ENCODE results near the gene APOC4. TPM values are rescaled to one million over a fixed set of nuclear protein-coding genes. Genes with fewer than 3 reads are reported as not detected.

Gene APOC4
- total and polyA plus RNA-seq, 4 donors: 1.0 to 420 (median 275) TPM

DNA sequence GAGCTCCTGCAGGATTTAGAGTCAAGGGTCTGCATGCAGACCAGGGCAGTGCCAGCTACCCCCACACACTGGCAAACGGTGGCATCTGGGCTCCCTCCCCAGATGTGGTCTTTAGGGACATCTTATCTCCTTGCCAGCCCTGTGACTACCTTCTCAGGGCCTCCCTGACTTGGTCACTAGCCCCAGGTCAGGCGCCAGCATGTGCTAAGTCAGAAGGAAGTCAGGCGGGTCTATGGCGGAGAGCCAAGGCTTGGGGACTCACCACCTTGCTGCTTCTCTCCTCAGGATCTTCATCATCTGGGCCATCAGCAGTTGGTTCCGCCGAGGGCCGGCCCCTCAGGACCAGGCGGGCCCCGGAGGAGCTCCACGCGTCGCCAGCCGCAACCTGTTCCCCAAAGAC lies 30.8 kb downstream of the APOC4 start:
- H3K9ac ChIP-seq (ENCODE audit: low read depth in 1 of 2, low read length in 2 of 2): no peak overlapping the region
- no peak for DNase-seq (ENCODE audit: low spot score)
- no peak overlapping the region for H3K4me3 ChIP-seq (ENCODE audit: low read depth in 1 of 3, low read length in 3 of 3)
- H3K27ac ChIP-seq (ENCODE audit: low read depth in 1 of 2, low read length in 2 of 2): no peak overlapping the region
- H3K9me3 ChIP-seq (ENCODE audit: control insufficient read depth in 4 of 4, low read length in 3 of 4): no peaks in the 10 kb centered on the region
- peaks cover 10 to 56% (median 38%) of the 10 kb centered on the region in 4 donors for H3K36me3 ChIP-seq (ENCODE audit: control insufficient read depth in 4 of 4, insufficient read depth in 3 of 4, low read depth in 1 of 4, low read length in 3 of 4)
- TF ChIP-seq, protein P1, sequence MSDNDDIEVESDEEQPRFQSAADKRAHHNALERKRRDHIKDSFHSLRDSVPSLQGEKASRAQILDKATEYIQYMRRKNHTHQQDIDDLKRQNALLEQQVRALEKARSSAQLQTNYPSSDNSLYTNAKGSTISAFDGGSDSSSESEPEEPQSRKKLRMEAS (IDR thresholded peaks at IDR 0.05): no peak
- no peak for TF ChIP-seq NR2F2 (IDR thresholded peaks at IDR 0.05)
- TF ChIP-seq YY1 (IDR thresholded peaks at IDR 0.05): no peak
- no peak for TF ChIP-seq HNF4G (IDR thresholded peaks at IDR 0.05)
- no peak for TF ChIP-seq SP1 (IDR thresholded peaks at IDR 0.05)
- TF ChIP-seq GABPA (IDR thresholded peaks at IDR 0.05 in 1 of 2, conservative IDR thresholded peaks at IDR 0.05 in 1 of 2): no peak
- TF ChIP-seq, protein P2, sequence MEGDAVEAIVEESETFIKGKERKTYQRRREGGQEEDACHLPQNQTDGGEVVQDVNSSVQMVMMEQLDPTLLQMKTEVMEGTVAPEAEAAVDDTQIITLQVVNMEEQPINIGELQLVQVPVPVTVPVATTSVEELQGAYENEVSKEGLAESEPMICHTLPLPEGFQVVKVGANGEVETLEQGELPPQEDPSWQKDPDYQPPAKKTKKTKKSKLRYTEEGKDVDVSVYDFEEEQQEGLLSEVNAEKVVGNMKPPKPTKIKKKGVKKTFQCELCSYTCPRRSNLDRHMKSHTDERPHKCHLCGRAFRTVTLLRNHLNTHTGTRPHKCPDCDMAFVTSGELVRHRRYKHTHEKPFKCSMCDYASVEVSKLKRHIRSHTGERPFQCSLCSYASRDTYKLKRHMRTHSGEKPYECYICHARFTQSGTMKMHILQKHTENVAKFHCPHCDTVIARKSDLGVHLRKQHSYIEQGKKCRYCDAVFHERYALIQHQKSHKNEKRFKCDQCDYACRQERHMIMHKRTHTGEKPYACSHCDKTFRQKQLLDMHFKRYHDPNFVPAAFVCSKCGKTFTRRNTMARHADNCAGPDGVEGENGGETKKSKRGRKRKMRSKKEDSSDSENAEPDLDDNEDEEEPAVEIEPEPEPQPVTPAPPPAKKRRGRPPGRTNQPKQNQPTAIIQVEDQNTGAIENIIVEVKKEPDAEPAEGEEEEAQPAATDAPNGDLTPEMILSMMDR (IDR thresholded peaks at IDR 0.05; ENCODE audit: low read depth, low read length, missing input control): no peak
- TF ChIP-seq EGR1 (IDR thresholded peaks at IDR 0.05; ENCODE audit: low read depth in 2 of 2): no peak
- TF ChIP-seq HNF4A (conservative IDR thresholded peaks at IDR 0.05): no peak
- no peak for TF ChIP-seq JUND (IDR thresholded peaks at IDR 0.05)
- TF ChIP-seq RAD21 (IDR thresholded peaks at IDR 0.05): no peak
- TF ChIP-seq FOXA2 (IDR thresholded peaks at IDR 0.05): no peak
- TF ChIP-seq TAF1 (conservative IDR thresholded peaks at IDR 0.05): no peak
- TF ChIP-seq, protein P3, sequence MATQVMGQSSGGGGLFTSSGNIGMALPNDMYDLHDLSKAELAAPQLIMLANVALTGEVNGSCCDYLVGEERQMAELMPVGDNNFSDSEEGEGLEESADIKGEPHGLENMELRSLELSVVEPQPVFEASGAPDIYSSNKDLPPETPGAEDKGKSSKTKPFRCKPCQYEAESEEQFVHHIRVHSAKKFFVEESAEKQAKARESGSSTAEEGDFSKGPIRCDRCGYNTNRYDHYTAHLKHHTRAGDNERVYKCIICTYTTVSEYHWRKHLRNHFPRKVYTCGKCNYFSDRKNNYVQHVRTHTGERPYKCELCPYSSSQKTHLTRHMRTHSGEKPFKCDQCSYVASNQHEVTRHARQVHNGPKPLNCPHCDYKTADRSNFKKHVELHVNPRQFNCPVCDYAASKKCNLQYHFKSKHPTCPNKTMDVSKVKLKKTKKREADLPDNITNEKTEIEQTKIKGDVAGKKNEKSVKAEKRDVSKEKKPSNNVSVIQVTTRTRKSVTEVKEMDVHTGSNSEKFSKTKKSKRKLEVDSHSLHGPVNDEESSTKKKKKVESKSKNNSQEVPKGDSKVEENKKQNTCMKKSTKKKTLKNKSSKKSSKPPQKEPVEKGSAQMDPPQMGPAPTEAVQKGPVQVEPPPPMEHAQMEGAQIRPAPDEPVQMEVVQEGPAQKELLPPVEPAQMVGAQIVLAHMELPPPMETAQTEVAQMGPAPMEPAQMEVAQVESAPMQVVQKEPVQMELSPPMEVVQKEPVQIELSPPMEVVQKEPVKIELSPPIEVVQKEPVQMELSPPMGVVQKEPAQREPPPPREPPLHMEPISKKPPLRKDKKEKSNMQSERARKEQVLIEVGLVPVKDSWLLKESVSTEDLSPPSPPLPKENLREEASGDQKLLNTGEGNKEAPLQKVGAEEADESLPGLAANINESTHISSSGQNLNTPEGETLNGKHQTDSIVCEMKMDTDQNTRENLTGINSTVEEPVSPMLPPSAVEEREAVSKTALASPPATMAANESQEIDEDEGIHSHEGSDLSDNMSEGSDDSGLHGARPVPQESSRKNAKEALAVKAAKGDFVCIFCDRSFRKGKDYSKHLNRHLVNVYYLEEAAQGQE (IDR thresholded peaks at IDR 0.05): no peak
- TF ChIP-seq RXRA (IDR thresholded peaks at IDR 0.05): no peak
- peaks cover 0 to 5% (median 2%) of the 10 kb centered on the region in 4 donors for H3K4me1 ChIP-seq (ENCODE audit: control insufficient read depth in 4 of 4, insufficient read depth in 4 of 4, low read length in 3 of 4)
- WGBS: 95% methylated on average over 13 of the region's 13 CpGs
- no peaks in the 10 kb centered on the region for H3K27me3 ChIP-seq (ENCODE audit: control insufficient read depth in 4 of 4, insufficient read depth in 4 of 4, low read length in 3 of 4)

DNA sequence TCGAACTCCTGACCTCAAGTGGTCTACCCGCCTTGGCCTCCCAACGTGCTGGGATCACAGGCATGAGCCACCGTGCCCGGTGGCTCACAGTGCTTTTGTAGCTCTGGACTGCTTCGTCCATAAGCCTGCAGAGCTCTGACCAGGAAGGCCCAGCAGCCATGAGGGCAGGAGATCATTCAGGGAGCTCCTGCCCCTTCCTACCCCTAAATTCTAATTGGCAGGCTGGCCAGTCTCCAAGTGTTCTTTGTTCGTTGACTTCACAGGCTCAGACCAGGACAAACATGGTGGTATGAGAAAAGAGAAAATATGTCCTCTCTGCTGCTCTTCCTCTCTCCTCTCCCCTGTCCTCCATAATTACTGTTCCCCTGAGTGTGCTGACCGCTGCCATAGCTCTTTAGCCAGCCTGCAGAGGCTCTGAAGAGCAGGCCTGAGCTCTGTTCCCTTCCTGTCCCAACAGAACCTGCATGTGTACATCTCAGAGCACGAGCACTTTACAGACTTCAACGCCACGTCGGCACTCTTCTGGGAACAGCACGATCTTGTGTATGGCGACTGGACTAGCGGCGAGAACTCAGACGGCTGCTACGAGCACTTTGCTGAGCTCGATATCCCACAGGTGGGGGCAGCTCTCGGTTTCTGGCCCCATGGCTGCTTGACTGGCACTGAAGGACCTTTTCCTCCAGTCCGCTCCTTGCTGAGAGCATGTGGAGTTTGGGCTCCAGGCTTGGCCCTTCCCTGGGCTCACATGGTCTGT lies 32.1 kb downstream of the APOC4 start:
- 93% methylated on average over 21 of the region's 21 CpGs for WGBS
- Histone ChIP-seq H3K4me3 (ENCODE audit: low read depth in 1 of 3, low read length in 3 of 3) (no peak overlapping the region), H3K9ac (ENCODE audit: low read depth in 1 of 2, low read length in 2 of 2) (no peak overlapping the region), H3K27ac (ENCODE audit: low read depth in 1 of 2, low read length in 2 of 2) (no peak overlapping the region), H3K27me3 (ENCODE audit: control insufficient read depth in 4 of 4, insufficient read depth in 4 of 4, low read length in 3 of 4) (no peaks in the 10 kb centered on the region), H3K4me1 (ENCODE audit: control insufficient read depth in 4 of 4, insufficient read depth in 4 of 4, low read length in 3 of 4) (peaks cover 0 to 5% (median 2%) of the 10 kb centered on the region in 4 donors), H3K9me3 (ENCODE audit: control insufficient read depth in 4 of 4, low read length in 3 of 4) (no peaks in the 10 kb centered on the region), H3K36me3 (ENCODE audit: control insufficient read depth in 4 of 4, insufficient read depth in 3 of 4, low read depth in 1 of 4, low read length in 3 of 4) (peaks cover 10 to 56% (median 37%) of the 10 kb centered on the region in 4 donors)
- no peak for TF ChIP-seq NR2F2 (IDR thresholded peaks at IDR 0.05)
- TF ChIP-seq GABPA (IDR thresholded peaks at IDR 0.05 in 1 of 2, conservative IDR thresholded peaks at IDR 0.05 in 1 of 2): no peak
- no peak for TF ChIP-seq EGR1 (IDR thresholded peaks at IDR 0.05; ENCODE audit: low read depth in 2 of 2)
- TF ChIP-seq YY1 (IDR thresholded peaks at IDR 0.05): peak; percentile 4
- no peak for TF ChIP-seq SP1 (IDR thresholded peaks at IDR 0.05)
- TF ChIP-seq, protein P2 (IDR thresholded peaks at IDR 0.05; ENCODE audit: low read depth, low read length, missing input control): no peak
- no peak for TF ChIP-seq RXRA (IDR thresholded peaks at IDR 0.05)
- no peak for DNase-seq (ENCODE audit: low spot score)

Data from liver (tissue), 9 donors.